Measurements from ENCODE around the gene RTKN. TPM values are rescaled to one million over a fixed set of nuclear protein-coding genes. Genes with fewer than 3 reads are reported as not detected.

Gene RTKN
- total and polyA plus RNA-seq, 2 of the 13 experiments (the other 11 are each of a cell fraction or from before 2014, with no cell fraction given), result 159 to 166 TPM

- no peak for TF ChIP-seq CSRNP2 (CRISPR knock-in tag; conservative IDR thresholded peaks at IDR 0.05; ENCODE audit: low read depth)
- no peak; the same call in 1 of the 2 replicates for TF ChIP-seq RAD21 (CRISPR knock-in tag; IDR thresholded peaks at IDR 0.05)
- TF ChIP-seq HDAC1 (CRISPR knock-in tag; IDR thresholded peaks at IDR 0.05), result peak; percentile 97
- peak; percentile 95 for TF ChIP-seq MAX (IDR thresholded peaks at IDR 0.05)
- peak; percentile 78; the same call in 1 of the 2 replicates for TF ChIP-seq MAZ (IDR thresholded peaks at IDR 0.05; ENCODE audit: borderline replicate concordance, low read depth, low read length)
- 0 out of 2 replicates have a peak, but pooled peaks have one; percentile 56 for TF ChIP-seq MAZ (CRISPR knock-in tag; IDR thresholded peaks at IDR 0.05; ENCODE audit: low read depth)
- TF ChIP-seq, protein P1, sequence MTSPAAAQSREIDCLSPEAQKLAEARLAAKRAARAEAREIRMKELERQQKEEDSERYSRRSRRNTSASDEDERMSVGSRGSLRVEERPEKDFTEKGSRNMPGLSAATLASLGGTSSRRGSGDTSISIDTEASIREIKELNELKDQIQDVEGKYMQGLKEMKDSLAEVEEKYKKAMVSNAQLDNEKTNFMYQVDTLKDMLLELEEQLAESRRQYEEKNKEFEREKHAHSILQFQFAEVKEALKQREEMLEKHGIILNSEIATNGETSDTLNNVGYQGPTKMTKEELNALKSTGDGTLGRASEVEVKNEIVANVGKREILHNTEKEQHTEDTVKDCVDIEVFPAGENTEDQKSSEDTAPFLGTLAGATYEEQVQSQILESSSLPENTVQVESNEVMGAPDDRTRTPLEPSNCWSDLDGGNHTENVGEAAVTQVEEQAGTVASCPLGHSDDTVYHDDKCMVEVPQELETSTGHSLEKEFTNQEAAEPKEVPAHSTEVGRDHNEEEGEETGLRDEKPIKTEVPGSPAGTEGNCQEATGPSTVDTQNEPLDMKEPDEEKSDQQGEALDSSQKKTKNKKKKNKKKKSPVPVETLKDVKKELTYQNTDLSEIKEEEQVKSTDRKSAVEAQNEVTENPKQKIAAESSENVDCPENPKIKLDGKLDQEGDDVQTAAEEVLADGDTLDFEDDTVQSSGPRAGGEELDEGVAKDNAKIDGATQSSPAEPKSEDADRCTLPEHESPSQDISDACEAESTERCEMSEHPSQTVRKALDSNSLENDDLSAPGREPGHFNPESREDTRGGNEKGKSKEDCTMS (CRISPR knock-in tag; conservative IDR thresholded peaks at IDR 0.05), result no peak
- 0 out of 2 replicates have a peak, but pooled peaks have one; percentile 38 for TF ChIP-seq ZNF766 (CRISPR knock-in tag; IDR thresholded peaks at IDR 0.05; ENCODE audit: borderline replicate concordance)
- TF ChIP-seq PAXIP1 (CRISPR knock-in tag; conservative IDR thresholded peaks at IDR 0.05), result peak; percentile 46
- TF ChIP-seq, protein P2, sequence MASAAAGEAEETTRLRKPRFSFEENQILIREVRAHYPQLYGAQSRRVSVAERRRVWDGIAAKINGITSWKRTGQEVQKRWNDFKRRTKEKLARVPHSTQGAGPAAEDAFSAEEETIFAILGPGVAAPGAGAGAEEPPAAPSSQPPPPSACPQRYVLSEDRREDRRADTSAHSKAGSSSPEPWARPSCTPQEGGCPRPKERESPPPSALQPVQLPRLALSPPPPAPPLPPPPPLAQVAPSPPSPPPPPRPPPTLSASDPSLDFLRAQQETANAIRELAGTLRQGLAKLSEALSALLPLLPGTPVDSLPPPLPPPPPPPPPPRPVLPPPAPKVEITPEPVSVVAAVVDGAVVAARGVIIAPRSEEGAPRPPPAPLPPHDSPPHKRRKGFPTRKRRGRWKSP (CRISPR knock-in tag; IDR thresholded peaks at IDR 0.05), result peak; percentile 97; the same call in 1 of the 2 replicates
- TF ChIP-seq, protein P3, sequence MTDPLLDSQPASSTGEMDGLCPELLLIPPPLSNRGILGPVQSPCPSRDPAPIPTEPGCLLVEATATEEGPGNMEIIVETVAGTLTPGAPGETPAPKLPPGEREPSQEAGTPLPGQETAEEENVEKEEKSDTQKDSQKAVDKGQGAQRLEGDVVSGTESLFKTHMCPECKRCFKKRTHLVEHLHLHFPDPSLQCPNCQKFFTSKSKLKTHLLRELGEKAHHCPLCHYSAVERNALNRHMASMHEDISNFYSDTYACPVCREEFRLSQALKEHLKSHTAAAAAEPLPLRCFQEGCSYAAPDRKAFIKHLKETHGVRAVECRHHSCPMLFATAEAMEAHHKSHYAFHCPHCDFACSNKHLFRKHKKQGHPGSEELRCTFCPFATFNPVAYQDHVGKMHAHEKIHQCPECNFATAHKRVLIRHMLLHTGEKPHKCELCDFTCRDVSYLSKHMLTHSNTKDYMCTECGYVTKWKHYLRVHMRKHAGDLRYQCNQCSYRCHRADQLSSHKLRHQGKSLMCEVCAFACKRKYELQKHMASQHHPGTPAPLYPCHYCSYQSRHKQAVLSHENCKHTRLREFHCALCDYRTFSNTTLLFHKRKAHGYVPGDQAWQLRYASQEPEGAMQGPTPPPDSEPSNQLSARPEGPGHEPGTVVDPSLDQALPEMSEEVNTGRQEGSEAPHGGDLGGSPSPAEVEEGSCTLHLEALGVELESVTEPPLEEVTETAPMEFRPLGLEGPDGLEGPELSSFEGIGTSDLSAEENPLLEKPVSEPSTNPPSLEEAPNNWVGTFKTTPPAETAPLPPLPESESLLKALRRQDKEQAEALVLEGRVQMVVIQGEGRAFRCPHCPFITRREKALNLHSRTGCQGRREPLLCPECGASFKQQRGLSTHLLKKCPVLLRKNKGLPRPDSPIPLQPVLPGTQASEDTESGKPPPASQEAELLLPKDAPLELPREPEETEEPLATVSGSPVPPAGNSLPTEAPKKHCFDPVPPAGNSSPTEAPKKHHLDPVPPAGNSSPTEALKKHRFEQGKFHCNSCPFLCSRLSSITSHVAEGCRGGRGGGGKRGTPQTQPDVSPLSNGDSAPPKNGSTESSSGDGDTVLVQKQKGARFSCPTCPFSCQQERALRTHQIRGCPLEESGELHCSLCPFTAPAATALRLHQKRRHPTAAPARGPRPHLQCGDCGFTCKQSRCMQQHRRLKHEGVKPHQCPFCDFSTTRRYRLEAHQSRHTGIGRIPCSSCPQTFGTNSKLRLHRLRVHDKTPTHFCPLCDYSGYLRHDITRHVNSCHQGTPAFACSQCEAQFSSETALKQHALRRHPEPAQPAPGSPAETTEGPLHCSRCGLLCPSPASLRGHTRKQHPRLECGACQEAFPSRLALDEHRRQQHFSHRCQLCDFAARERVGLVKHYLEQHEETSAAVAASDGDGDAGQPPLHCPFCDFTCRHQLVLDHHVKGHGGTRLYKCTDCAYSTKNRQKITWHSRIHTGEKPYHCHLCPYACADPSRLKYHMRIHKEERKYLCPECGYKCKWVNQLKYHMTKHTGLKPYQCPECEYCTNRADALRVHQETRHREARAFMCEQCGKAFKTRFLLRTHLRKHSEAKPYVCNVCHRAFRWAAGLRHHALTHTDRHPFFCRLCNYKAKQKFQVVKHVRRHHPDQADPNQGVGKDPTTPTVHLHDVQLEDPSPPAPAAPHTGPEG (CRISPR knock-in tag; IDR thresholded peaks at IDR 0.05), result peak; percentile 53; the same call in 1 of the 2 replicates
- TF ChIP-seq ZFP41 (CRISPR knock-in tag; IDR thresholded peaks at IDR 0.05; ENCODE audit: borderline replicate concordance), result 0 out of 2 replicates have a peak, but pooled peaks have one; percentile 36
These were observed 20.4 kb downstream of the RTKN start, which contains the start of the genes C2orf81 and WDR54 (continued) for GRCh38 chr2:74421221-74421870.
